Stomach (tissue), 9 donors: ENCODE results near the gene PSME4. TPM values are rescaled to one million over a fixed set of nuclear protein-coding genes. Genes with fewer than 3 reads are reported as not detected.

Experiments used
- DNase-seq, 2 donors: peaks; one replicate each; pipeline versions ENCODE4 v3.0.0 to v3.0.0-alpha.2; 2013 to 2019
- H3K27ac ChIP-seq, 5 donors: fragments of 200-600 bp in 4 of 5; sonication (generic) in 4 of 5; one replicate each; pipeline ENCODE4 v1.5.1; 2013 to 2019; ENCODE audit warnings: mild to moderate bottlenecking in 1 of 5, moderate library complexity in 1 of 5
- H3K27me3 ChIP-seq, 3 donors: fragments of 200-600 bp; sonication (generic); one replicate each; pipeline ENCODE4 v1.5.1; 2017 to 2019; ENCODE audit warnings: mixed run types in 1 of 3
- H3K36me3 ChIP-seq, 4 donors: fragments of 200-600 bp; sonication (generic); 1 replicate in 3 of 4; 2 replicates in 1 of 4; pipeline ENCODE4 v1.5.1; 2016 to 2019
- H3K4me1 ChIP-seq, 4 donors: fragments of 200-600 bp; sonication (generic); one replicate each; pipeline ENCODE4 v1.5.1; 2016 to 2019
- H3K4me3 ChIP-seq, 4 donors: fragments of 200-600 bp; sonication (generic) in 3 of 4; one replicate each; pipeline ENCODE4 v1.5.1; 2016 to 2019; ENCODE audit warnings: mild to moderate bottlenecking in 1 of 4
- H3K9me3 ChIP-seq, 4 donors: fragments of 200-600 bp; sonication (generic); one replicate each; pipeline ENCODE4 v1.5.1; 2016 to 2019
- EP300 ChIP-seq: sonication (generic); formaldehyde crosslinking; IDR thresholded peaks from one replicate; pipeline ENCODE4 v1.6.1; 2017; ENCODE audit warnings: antibody characterized with exemption
- POLR2A ChIP-seq, 4 donors: fragments of 450-650 bp; IDR thresholded peaks; one replicate each; pipeline ENCODE4 v1.6.1; 2016; ENCODE audit warnings: antibody characterized with exemption in 4 of 4, control low read depth in 2 of 4, mild to moderate bottlenecking in 1 of 4, moderate library complexity in 1 of 4
- POLR2AphosphoS5 ChIP-seq, 3 donors: sonication (generic); formaldehyde crosslinking; IDR thresholded peaks; one replicate each; pipeline ENCODE4 v1.6.1; 2016; ENCODE audit warnings: antibody characterized with exemption in 3 of 3
- WGBS, 5 donors: extraction: QIAGEN DNeasy Blood & Tissue Kit in 3 of 5; methylation state at CpG; one replicate each; pipeline versions ENCODE4 v1.1.5 to v1.1.7; 2013 to 2018; 5-methylcytosine and 5-hydroxymethylcytosine counted together
- intact Hi-C: fragments of 100-400 bp; cut with DNase I; formaldehyde crosslinking; loops from one replicate; pipeline ENCODE4 v1.15.1; 2023; ENCODE audit warnings: low total_unique reads
- polyA plus RNA-seq, 3 donors: library from polyadenylated mRNA; stranded (reverse); fragments of 200-250 nt; gene quantifications; one replicate each; pipeline ENCODE4 v1.2.3, GENCODE V29; 2013
- total RNA-seq, 5 donors: library from RNA; depleted of rRNA; stranded (reverse); fragments of >200 nt; gene quantifications; one replicate each; pipeline versions ENCODE4 v1.1.0 to v1.2.3, GENCODE V29; 2014 to 2016
- TF ChIP-seq, protein P1 (sequence below), 7 experiments: fragments of 450-650 bp in 4 of 7; fragments of 200-600 bp in 3 of 7; sonication (generic) in 3 of 7; IDR thresholded peaks; one replicate each; pipeline ENCODE4 v1.5.1; 2016 to 2019; ENCODE audit warnings: antibody characterized with exemption in 7 of 7, control low read depth in 2 of 7, mild to moderate bottlenecking in 1 of 7
- donor health status: healthy with polysubstance abuse.
- donor health status: Bipolar disorder and iron deficiency.
- donor health status: healthy.

Gene PSME4
- total and polyA plus RNA-seq, 8 donors = 15.1 to 133 (median 30.9) TPM

GRCh38 chr2:53865264-53865663 lies 105.5 kb downstream of the PSME4 start:
- WGBS, 5 donors = 81 to 91% (median 89%) methylated on average over 2 of the region's 2 CpGs
- TF ChIP-seq POLR2AphosphoS5 (IDR thresholded peaks at IDR 0.05) (no peak), EP300 (no peak), POLR2A (IDR thresholded peaks at IDR 0.05) (no peak)
- TF ChIP-seq, protein P1, sequence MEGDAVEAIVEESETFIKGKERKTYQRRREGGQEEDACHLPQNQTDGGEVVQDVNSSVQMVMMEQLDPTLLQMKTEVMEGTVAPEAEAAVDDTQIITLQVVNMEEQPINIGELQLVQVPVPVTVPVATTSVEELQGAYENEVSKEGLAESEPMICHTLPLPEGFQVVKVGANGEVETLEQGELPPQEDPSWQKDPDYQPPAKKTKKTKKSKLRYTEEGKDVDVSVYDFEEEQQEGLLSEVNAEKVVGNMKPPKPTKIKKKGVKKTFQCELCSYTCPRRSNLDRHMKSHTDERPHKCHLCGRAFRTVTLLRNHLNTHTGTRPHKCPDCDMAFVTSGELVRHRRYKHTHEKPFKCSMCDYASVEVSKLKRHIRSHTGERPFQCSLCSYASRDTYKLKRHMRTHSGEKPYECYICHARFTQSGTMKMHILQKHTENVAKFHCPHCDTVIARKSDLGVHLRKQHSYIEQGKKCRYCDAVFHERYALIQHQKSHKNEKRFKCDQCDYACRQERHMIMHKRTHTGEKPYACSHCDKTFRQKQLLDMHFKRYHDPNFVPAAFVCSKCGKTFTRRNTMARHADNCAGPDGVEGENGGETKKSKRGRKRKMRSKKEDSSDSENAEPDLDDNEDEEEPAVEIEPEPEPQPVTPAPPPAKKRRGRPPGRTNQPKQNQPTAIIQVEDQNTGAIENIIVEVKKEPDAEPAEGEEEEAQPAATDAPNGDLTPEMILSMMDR (IDR thresholded peaks at IDR 0.05) = no peak
- no peak for DNase-seq
- no peak overlapping the region for H3K27ac ChIP-seq
- peaks cover 0 to 2% (median under 1%) of the 10 kb centered on the region in 4 donors for H3K4me1 ChIP-seq
- H3K4me3 ChIP-seq = no peak overlapping the region
- H3K27me3 ChIP-seq = no peaks in the 10 kb centered on the region
- peaks cover 10 to 72% (median 70%) of the 10 kb centered on the region in 4 donors for H3K36me3 ChIP-seq
- intact Hi-C loops = no loop called here
- no peaks in the 10 kb centered on the region for H3K9me3 ChIP-seq

- intact Hi-C loops = no loop called here
- no peak overlapping the region for H3K27ac ChIP-seq
Measured at GRCh38 chr2:53863538-53864227, 107.1 kb downstream of the PSME4 start.

DNA sequence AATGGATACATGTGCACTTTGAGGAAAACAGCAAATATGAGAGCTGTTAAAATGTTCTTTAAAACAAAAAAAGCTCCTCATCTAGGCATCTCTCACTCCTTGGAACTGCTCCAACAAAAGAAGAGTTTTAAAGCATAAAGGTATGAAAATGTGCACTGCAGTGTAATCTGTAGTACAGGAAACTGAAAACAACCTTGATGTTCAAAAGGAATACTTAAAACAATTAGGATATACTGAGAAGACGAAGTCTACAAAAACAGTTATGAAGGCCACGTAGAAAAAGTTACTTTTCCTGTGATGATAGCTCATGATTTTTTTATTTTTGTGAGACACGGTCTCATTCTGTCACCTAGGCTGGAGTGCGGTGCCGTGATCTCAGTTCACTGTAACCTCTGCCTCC lies 109.0 kb downstream of the PSME4 start:
- TF ChIP-seq EP300 = no peak
- no peak for TF ChIP-seq POLR2AphosphoS5 (IDR thresholded peaks at IDR 0.05)
- TF ChIP-seq POLR2A (IDR thresholded peaks at IDR 0.05) = no peak
- TF ChIP-seq, protein P1 (IDR thresholded peaks at IDR 0.05) = no peak
- Histone ChIP-seq H3K4me1 (peaks cover 0 to 13% (median 5%) of the 10 kb centered on the region in 4 donors), H3K27me3 (no peaks in the 10 kb centered on the region), H3K36me3 (peaks cover 7 to 48% (median 39%) of the 10 kb centered on the region in 4 donors), H3K9me3 (no peaks in the 10 kb centered on the region), H3K27ac (no peak overlapping the region), H3K4me3 (no peak overlapping the region)
- 94 to 97% (median 95%) methylated on average over 5 of the region's 5 CpGs for WGBS, 5 donors
- intact Hi-C loops = no loop called here
- DNase-seq = no peak

More at GRCh38 chr2:53863538-53864227, 107.1 kb downstream of the PSME4 start:
- WGBS, 5 donors = 91 to 98% (median 96%) methylated on average over 6 of the region's 6 CpGs
- no peak overlapping the region for H3K4me3 ChIP-seq
- no peaks in the 10 kb centered on the region for H3K9me3 ChIP-seq
- H3K27me3 ChIP-seq = no peaks in the 10 kb centered on the region
- H3K36me3 ChIP-seq = peaks cover 10 to 64% (median 56%) of the 10 kb centered on the region in 4 donors
- H3K4me1 ChIP-seq = peaks cover 0 to 13% (median 5%) of the 10 kb centered on the region in 4 donors
- no peak for TF ChIP-seq POLR2A (IDR thresholded peaks at IDR 0.05)
- TF ChIP-seq, protein P1 (IDR thresholded peaks at IDR 0.05) = no peak
- no peak for TF ChIP-seq EP300
- no peak for TF ChIP-seq POLR2AphosphoS5 (IDR thresholded peaks at IDR 0.05)
- DNase-seq = no peak

- Histone ChIP-seq H3K36me3 (peaks cover under 1 to 31% (median 21%) of the 10 kb centered on the region in 4 donors), H3K4me3 (peak within 1 kb of the TSS; percentile 37 to 43 (median 42)), H3K4me1 (peaks cover 0 to 13% (median 5%) of the 10 kb centered on the region in 4 donors), H3K9me3 (no peaks in the 10 kb centered on the region), H3K27me3 (no peaks in the 10 kb centered on the region), H3K27ac (no peak within 1 kb of the TSS)
- intact Hi-C loops = no loop called here
- TF ChIP-seq POLR2AphosphoS5 (IDR thresholded peaks at IDR 0.05) (no peak), POLR2A (IDR thresholded peaks at IDR 0.05) (no peak), EP300 (no peak)
- TF ChIP-seq, protein P1 (IDR thresholded peaks at IDR 0.05) = no peak
- DNase-seq = peak; percentile 35 to 81
- 23 to 44% (median 32%) methylated on average over 50 to 72 of the region's 72 CpGs for WGBS, 5 donors
Measured at GRCh38 chr2:53859206-53860181, 111.3 kb downstream of the PSME4 start, which contains the start of gene GPR75. GPR75 (minus strand) TSS chr2:53859967; CDS start chr2:53854756, 5,211 bp downstream.
